Upper lobe of right lung (tissue), 1 donor: ENCODE data around the gene MISP. TPM values are rescaled to one million over a fixed set of nuclear protein-coding genes. Genes with fewer than 3 reads are reported as not detected.

Experiments used
- ATAC-seq: fragments of 200-7000 bp; cut with Tn5 transposase; one replicate; pipeline ENCODE4 v1.9.1; 2020; ENCODE audit warnings: mild to moderate bottlenecking, moderate library complexity
- DNase-seq: peaks from one replicate; pipeline ENCODE4 v3.0.0-alpha.2; 2020
- H3K27ac ChIP-seq: fragments of 200-600 bp; one replicate; pipeline ENCODE4 v1.8.0; 2022
- H3K27me3 ChIP-seq: fragments of 200-600 bp; one replicate; pipeline ENCODE4 v1.8.0; 2022; ENCODE audit warnings: mild to moderate bottlenecking
- H3K36me3 ChIP-seq: fragments of 200-600 bp; one replicate; pipeline ENCODE4 v1.8.0; 2022
- H3K4me1 ChIP-seq: fragments of 200-600 bp; one replicate; pipeline ENCODE4 v1.8.0; 2022
- H3K4me3 ChIP-seq: fragments of 200-600 bp; one replicate; pipeline ENCODE4 v1.8.0; 2022; ENCODE audit warnings: mild to moderate bottlenecking
- H3K9me3 ChIP-seq: fragments of 200-600 bp; one replicate; pipeline ENCODE4 v1.8.0; 2022
- CTCF ChIP-seq: fragments of 200-600 bp; IDR thresholded peaks from one replicate; pipeline ENCODE4 v1.8.0; 2022; ENCODE audit warnings: antibody characterized with exemption
- intact Hi-C: fragments of 100-400 bp; cut with DNase I; formaldehyde crosslinking; loops from one replicate; pipeline ENCODE4 v1.11.0; 2022
- total RNA-seq: library from RNA; stranded (reverse); fragmentation: NEBNext Ultra II Directional; extraction: Animal tissue kit (Norgen Biotek cat#: 25700); gene quantifications from one replicate; pipeline ENCODE4 v1.2.1, GENCODE V29; 2021
- donor health status: DM: no; HTN: yes; CAD: no; lungs with severe emphysema.

Gene MISP
- total RNA-seq, 1 donor from 2014 or later: 15.9 TPM

DNA sequence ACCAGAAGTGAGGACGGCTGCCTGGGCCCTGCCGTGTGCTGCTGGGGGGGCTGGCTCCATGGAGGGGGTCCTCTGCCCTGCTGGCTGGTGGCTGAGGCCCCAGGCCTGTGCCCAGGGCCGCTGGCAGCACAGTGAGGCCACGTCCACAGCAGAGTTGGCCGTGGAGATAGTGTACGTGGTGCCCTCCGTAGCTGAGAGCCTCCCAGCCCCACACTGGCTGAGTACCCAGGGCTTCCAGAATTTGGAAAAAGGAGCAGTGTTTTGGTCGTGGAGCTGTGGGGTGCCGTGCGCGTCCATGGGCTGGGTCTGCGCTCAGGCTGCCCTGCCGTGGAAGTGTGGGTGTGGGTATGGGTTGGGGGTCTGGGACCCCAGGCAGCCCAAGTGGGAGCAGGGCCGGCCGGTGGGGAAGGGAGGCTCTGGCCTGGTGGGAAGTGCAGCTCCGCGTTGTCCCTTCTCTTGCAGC, 52.2 kb downstream of the MISP start:
- DNase-seq (no peak), ATAC-seq (no peak)
- Histone ChIP-seq H3K9me3 (no peaks in the 10 kb centered on the region), H3K4me1 (peaks cover 46% of the 10 kb centered on the region), H3K4me3 (no peak overlapping the region), H3K27me3 (no peaks in the 10 kb centered on the region), H3K27ac (peak overlapping the region; percentile 30), H3K36me3 (peaks cover 83% of the 10 kb centered on the region)
- intact Hi-C loops: no loop called here
- no peak for TF ChIP-seq CTCF

DNA sequence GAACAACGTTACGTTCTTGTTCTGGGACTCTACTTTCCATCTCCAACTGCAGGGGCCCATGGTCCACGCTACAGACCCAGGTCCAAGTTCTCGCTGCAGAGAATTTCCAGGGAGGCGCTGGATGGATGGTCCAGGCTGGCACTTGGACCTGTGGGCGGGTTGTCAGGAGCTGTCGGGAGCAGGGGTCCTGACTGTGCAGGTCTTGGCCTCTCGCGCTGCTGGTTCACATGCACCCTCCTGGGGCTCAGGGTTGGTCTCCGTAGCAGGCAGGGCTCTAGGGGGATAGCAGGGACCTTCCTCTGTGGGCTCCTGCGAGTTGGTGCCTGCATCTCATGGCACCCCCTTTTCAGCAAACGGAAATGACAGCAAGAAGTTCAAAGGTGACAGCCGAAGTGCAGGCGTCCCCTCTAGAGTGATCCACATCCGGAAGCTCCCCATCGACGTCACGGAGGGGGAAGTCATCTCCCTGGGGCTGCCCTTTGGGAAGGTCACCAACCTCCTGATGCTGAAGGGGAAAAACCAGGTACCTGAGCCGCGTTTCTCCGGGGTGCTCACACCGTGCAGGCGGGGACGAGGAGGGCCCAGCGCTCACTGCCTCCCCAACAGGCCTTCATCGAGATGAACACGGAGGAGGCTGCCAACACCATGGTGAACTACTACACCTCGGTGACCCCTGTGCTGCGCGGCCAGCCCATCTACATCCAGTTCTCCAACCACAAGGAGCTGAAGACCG, 52.9 kb downstream of the MISP start:
- Histone ChIP-seq H3K27me3 (no peaks in the 10 kb centered on the region), H3K9me3 (no peaks in the 10 kb centered on the region), H3K36me3 (peaks cover 90% of the 10 kb centered on the region), H3K4me3 (no peak overlapping the region), H3K27ac (no peak overlapping the region), H3K4me1 (peaks cover 45% of the 10 kb centered on the region)
- ATAC-seq (no peak), DNase-seq (peak; percentile 60)
- TF ChIP-seq CTCF: no peak
- intact Hi-C loops: no loop called here

DNA sequence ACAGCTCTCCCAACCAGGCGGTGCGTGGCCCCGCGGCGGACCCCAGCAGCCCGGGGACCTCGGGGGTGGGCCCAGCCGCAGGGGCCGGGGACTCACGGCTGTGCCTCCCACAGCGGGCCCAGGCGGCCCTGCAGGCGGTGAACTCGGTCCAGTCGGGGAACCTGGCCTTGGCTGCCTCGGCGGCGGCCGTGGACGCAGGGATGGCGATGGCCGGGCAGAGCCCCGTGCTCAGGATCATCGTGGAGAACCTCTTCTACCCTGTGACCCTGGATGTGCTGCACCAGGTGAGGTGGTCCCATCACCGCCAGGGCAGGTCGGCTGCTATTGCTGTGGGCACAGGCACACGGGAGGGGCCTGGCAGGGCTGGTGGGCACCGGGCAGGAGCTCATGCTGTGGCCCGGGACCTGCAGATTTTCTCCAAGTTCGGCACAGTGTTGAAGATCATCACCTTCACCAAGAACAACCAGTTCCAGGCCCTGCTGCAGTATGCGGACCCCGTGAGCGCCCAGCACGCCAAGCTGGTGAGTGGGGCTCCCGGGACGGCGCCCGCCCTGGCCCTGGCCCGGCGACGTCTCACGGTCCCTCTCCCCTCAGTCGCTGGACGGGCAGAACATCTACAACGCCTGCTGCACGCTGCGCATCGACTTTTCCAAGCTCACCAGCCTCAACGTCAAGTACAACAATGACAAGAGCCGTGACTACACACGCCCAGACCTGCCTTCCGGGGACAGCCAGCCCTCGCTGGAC, 53.7 kb downstream of the MISP start:
- peak; percentile 61 for DNase-seq
- no peaks in the 10 kb centered on the region for H3K9me3 ChIP-seq
- H3K27ac ChIP-seq: no peak overlapping the region
- peaks cover 38% of the 10 kb centered on the region for H3K4me1 ChIP-seq
- intact Hi-C loops: no loop called here
- no peak overlapping the region for H3K4me3 ChIP-seq
- TF ChIP-seq CTCF: no peak
- peaks cover 93% of the 10 kb centered on the region for H3K36me3 ChIP-seq
- no peak for ATAC-seq
- no peaks in the 10 kb centered on the region for H3K27me3 ChIP-seq

GRCh38 chr19:805166-805551, 54.2 kb downstream of the MISP start:
- intact Hi-C loops: no loop called here
- Histone ChIP-seq H3K27me3 (no peaks in the 10 kb centered on the region), H3K36me3 (peaks cover 93% of the 10 kb centered on the region), H3K9me3 (no peaks in the 10 kb centered on the region), H3K4me3 (no peak overlapping the region), H3K4me1 (peaks cover 32% of the 10 kb centered on the region), H3K27ac (no peak overlapping the region)
- DNase-seq: peak; percentile 51
- no peak for ATAC-seq
- TF ChIP-seq CTCF: no peak

DNA sequence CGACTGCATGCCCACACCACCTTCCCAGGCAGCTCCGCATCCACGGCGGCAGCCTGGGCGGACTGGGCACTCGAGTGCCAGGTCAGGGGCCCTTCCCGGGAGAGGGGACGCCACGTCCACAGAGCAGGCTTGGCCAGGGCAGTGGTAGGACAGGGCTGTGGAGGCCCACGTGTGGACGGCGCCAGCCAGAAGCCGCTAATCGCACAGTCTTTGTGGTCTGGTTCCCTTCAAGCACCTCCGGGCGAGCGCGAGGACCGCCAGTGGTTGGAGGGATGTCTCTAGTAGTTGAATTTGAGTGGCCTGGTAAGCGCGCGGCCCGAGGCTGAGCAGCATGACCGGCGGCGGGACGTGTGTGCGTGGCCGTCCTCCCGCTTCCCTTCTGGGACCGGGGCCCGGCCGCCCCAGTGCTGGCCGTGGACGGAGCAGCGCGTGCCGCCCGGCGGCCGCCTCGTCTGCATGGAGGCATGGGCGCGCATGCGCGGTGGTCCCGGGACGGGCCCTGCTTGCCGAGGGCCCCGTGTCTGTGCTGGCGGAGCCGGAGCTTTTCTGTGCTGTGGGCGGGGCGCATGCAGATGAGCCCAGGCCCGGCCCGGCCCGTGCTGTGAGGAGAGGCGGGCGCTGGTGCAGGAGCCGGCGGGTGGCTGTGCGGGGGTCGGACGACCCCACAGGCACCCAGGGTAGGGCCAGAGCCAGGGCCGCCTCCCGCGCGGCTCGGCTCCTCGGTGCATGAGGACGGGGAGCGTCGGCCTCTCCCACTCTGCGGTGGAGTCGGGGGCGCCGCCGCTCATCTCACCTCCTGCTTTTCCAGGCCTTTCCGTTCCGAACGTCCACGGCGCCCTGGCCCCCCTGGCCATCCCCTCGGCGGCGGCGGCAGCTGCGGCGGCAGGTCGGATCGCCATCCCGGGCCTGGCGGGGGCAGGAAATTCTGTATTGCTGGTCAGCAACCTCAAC, 55.0 kb downstream of the MISP start:
- ATAC-seq (no peak), DNase-seq (peak; percentile 64)
- Histone ChIP-seq H3K9me3 (no peaks in the 10 kb centered on the region), H3K27me3 (no peaks in the 10 kb centered on the region), H3K36me3 (peaks cover 93% of the 10 kb centered on the region), H3K4me1 (peaks cover 25% of the 10 kb centered on the region), H3K27ac (no peak overlapping the region), H3K4me3 (no peak overlapping the region)
- no peak for TF ChIP-seq CTCF
- intact Hi-C loops: no loop called here
